Adrenal gland (tissue), 12 donors: ENCODE measurements around the gene CMIP. TPM values are rescaled to one million over a fixed set of nuclear protein-coding genes. Genes with fewer than 3 reads are reported as not detected.

Source experiments
- DNase-seq, 7 donors: peaks; one replicate each; pipeline ENCODE4 v3.0.0-alpha.2; 2019 to 2020
- H3K27ac ChIP-seq, 5 donors: fragments of 200-600 bp; sonication (generic) in 4 of 5; 1 replicate in 3 of 5; 2 replicates in 2 of 5; pipeline versions ENCODE4 v1.5.1 to v1.8.0; 2016 to 2020; ENCODE audit warnings: mild to moderate bottlenecking in 1 of 5
- H3K27me3 ChIP-seq: fragments of 200-600 bp; 2 replicates; pipeline ENCODE4 v1.8.0; 2021
- H3K36me3 ChIP-seq, 2 donors: fragments of 200-600 bp; replicated peaks in 1 of 2; 1 replicate in 1 of 2; 2 replicates in 1 of 2; pipeline versions ENCODE4 v1.5.1 to v1.8.0; 2018 to 2022
- H3K4me1 ChIP-seq, 2 donors: fragments of 200-600 bp; replicated peaks in 1 of 2; 1 replicate in 1 of 2; 2 replicates in 1 of 2; pipeline versions ENCODE4 v1.5.1 to v1.8.0; 2018 to 2021
- H3K4me3 ChIP-seq, 4 donors: fragments of 200-600 bp; sonication (generic) in 3 of 4; one replicate each; pipeline ENCODE4 v1.5.1; 2016 to 2018
- H3K9me3 ChIP-seq, 3 donors: fragments of 200-600 bp; sonication (generic) in 1 of 3; replicated peaks in 1 of 3; 1 replicate in 2 of 3; 2 replicates in 1 of 3; pipeline versions ENCODE4 v1.5.1 to v1.8.0; 2016 to 2021
- CTCF ChIP-seq, 6 experiments: fragments of 450-650 bp in 4 of 6; fragments of 200-600 bp in 2 of 6; sonication (generic) in 1 of 6; IDR thresholded peaks; 1 replicate in 5 of 6; 2 replicates in 1 of 6; pipeline versions ENCODE4 v1.5.1 to v1.8.0; 2016 to 2021; ENCODE audit warnings: antibody characterized with exemption in 6 of 6, mild to moderate bottlenecking in 2 of 6, moderate library complexity in 1 of 6
- POLR2A ChIP-seq, 2 donors: fragments of 450-650 bp; IDR thresholded peaks; one replicate each; pipeline ENCODE4 v1.6.1; 2017; ENCODE audit warnings: antibody characterized with exemption in 2 of 2, mild to moderate bottlenecking in 2 of 2, moderate library complexity in 1 of 2
- WGBS, 4 donors: extraction: QIAGEN DNeasy Blood & Tissue Kit in 2 of 4; methylation state at CpG; one replicate each; pipeline versions ENCODE4 v1.1.5 to v1.1.7; 2013 to 2017; 5-methylcytosine and 5-hydroxymethylcytosine counted together
- intact Hi-C, 2 donors: fragments of 100-400 bp; cut with DNase I; formaldehyde crosslinking; loops; one replicate each; pipeline versions ENCODE4 v1.14.1 to v1.15.0; 2022 to 2023
- polyA plus RNA-seq, 3 donors: library from polyadenylated mRNA; stranded (reverse); fragments of 200-250 nt in 2 of 3; fragments of 350-450 nt in 1 of 3; fragmentation: Illumina TruSeq in 1 of 3; extraction: RNeasy Lipid Tissue Mini Kit (QIAGEN cat#74804) in 1 of 3; gene quantifications; one replicate each; pipeline ENCODE4 v1.2.3, GENCODE V29; 2013 to 2014
- total RNA-seq, 9 donors: library from RNA; depleted of rRNA in 4 of 9; stranded (reverse); fragments of >200 nt in 4 of 9; fragments of 120-200 nt in 1 of 9; fragmentation: NEBNext Ultra II Directional in 1 of 9; extraction: Animal tissue kit (Norgen Biotek cat#: 25700) in 1 of 9; gene quantifications; one replicate each; pipeline versions ENCODE4 v1.1.0 to v1.2.4, GENCODE V29; 2013 to 2023
- donor health status: healthy with polysubstance abuse.
- donor health status: Bipolar disorder and iron deficiency.
- donor health status: DM: yes; HTN: yes; CAD: no.
- donor health status: DM: no; HTN: no; CAD: no.
- donor health status: DM: no; HTN: no; CAD: no.
- donor health status: DM: yes; HTN: yes; CAD: no.

CMIP gene
- total and polyA plus RNA-seq, 12 donors, result 8.1 to 87.9 (median 42.5) TPM

GRCh38 chr16:81708266-81709015 lies 263.8 kb downstream of the CMIP start:
- peak; percentile 73 to 90 (median 85) for DNase-seq
- Histone ChIP-seq H3K27me3 (no peaks in the 10 kb centered on the region), H3K27ac (peak overlapping the region in 3 of 5 donors; percentile 22 to 71 (median 45)), H3K4me3 (no peak overlapping the region), H3K9me3 (no peaks in the 10 kb centered on the region), H3K4me1 (peaks cover 6 to 19% of the 10 kb centered on the region in 2 donors), H3K36me3 (peaks cover 0 to 43% of the 10 kb centered on the region in 2 donors)
- intact Hi-C loops, result loop anchor here in 1 of 2 donors (5.0 kb wide), 1 partner anchor 41 kb away; no protein-coding TSS in a partner anchor
- 61 to 65% (median 63%) methylated on average over 11 of the region's 11 CpGs for WGBS, 4 donors
- TF ChIP-seq POLR2A (IDR thresholded peaks at IDR 0.05) (peak in 1 of 2 donors; percentile 8), CTCF (IDR thresholded peaks at IDR 0.05) (no peak)

GRCh38 chr16:81709016-81709900 lies 264.6 kb downstream of the CMIP start:
- peaks cover 6 to 19% of the 10 kb centered on the region in 2 donors for H3K4me1 ChIP-seq
- H3K27ac ChIP-seq, result peak overlapping the region in 1 of 5 donors; percentile 71
- H3K27me3 ChIP-seq, result no peaks in the 10 kb centered on the region
- H3K4me3 ChIP-seq, result no peak overlapping the region
- WGBS, 4 donors, result 76 to 83% (median 80%) methylated on average over 10 to 21 of the region's 21 CpGs
- TF ChIP-seq POLR2A (IDR thresholded peaks at IDR 0.05) (no peak), CTCF (IDR thresholded peaks at IDR 0.05) (no peak)
- H3K9me3 ChIP-seq, result no peaks in the 10 kb centered on the region
- DNase-seq, result no peak
- intact Hi-C loops, result loop anchor here in 1 of 2 donors (5.0 kb wide), 1 partner anchor 42 kb away; no protein-coding TSS in a partner anchor
- peaks cover 0 to 43% of the 10 kb centered on the region in 2 donors for H3K36me3 ChIP-seq

- Histone ChIP-seq H3K27ac (no peak overlapping the region), H3K9me3 (no peaks in the 10 kb centered on the region), H3K4me1 (peaks cover 6 to 19% of the 10 kb centered on the region in 2 donors), H3K27me3 (no peaks in the 10 kb centered on the region), H3K36me3 (peaks cover 0 to 38% of the 10 kb centered on the region in 2 donors), H3K4me3 (no peak overlapping the region)
- no peak for DNase-seq
- no peak for TF ChIP-seq POLR2A (IDR thresholded peaks at IDR 0.05)
- TF ChIP-seq CTCF (IDR thresholded peaks at IDR 0.05), result no peak
- intact Hi-C loops, result no loop called here
- 90 to 93% (median 92%) methylated on average over 18 to 20 of the region's 20 CpGs for WGBS, 4 donors
Measured at GRCh38 chr16:81710044-81710443, 265.4 kb downstream of the CMIP start.

- Histone ChIP-seq H3K27me3 (no peaks in the 10 kb centered on the region), H3K4me1 (peaks cover 6 to 19% of the 10 kb centered on the region in 2 donors), H3K9me3 (no peaks in the 10 kb centered on the region), H3K27ac (no peak overlapping the region), H3K36me3 (peaks cover 0 to 33% of the 10 kb centered on the region in 2 donors), H3K4me3 (no peak overlapping the region)
- WGBS, 4 donors, result 82 to 86% (median 83%) methylated on average over 9 to 12 of the region's 12 CpGs
- intact Hi-C loops, result no loop called here
- DNase-seq, result no peak
- no peak for TF ChIP-seq POLR2A (IDR thresholded peaks at IDR 0.05)
- no peak for TF ChIP-seq CTCF (IDR thresholded peaks at IDR 0.05)
Measured at GRCh38 chr16:81710596-81710995, 266.0 kb downstream of the CMIP start.
